HL-60 (cell line): Measurements from ENCODE around the gene DNTTIP2.

ENCODE experiments used
- POLR2AphosphoS5 ChIP-seq: IDR thresholded peaks from 2 replicates; pipeline ENCODE4 v1.6.1; 2012; ENCODE audit warnings: low read depth
- TF ChIP-seq, protein P1 (sequence below): IDR thresholded peaks from one replicate; pipeline ENCODE4 v1.5.1; 2011; ENCODE audit warnings: low read length, control low read depth, inconsistent platforms; ENCODE audit not compliant: insufficient read depth

DNA sequence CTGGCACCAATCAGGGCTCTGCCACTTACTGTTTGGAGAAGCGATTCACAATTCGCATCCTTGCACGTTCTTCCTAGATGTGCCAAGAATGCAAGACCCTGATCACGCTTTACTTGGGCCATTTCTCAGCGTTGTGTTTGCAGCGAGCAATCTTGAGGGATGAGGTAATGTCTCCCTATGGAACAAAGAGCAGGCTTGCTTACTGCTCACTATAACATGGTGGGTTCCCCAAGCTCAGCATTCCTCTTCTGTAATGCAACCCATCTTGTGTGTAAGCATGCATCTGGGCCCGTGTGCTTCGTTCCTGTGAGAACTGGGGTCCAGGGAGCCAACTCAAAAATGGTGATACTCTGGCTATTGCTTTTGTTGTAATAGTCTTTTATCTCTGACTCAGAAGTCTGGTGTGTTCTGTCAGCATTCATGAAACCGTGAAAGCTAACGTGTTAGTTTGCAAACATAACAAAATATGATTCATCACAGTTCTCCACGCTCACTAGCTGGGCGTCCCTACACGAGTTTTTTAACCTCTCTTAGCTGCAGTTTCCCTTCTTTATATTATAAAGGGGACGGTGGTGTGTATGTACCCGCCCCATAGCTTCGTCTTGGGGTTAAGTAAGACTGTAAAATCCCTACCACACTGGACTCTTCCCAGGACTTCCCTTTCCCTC lies 33.3 kb downstream of the DNTTIP2 start:
- TF ChIP-seq, protein P1, sequence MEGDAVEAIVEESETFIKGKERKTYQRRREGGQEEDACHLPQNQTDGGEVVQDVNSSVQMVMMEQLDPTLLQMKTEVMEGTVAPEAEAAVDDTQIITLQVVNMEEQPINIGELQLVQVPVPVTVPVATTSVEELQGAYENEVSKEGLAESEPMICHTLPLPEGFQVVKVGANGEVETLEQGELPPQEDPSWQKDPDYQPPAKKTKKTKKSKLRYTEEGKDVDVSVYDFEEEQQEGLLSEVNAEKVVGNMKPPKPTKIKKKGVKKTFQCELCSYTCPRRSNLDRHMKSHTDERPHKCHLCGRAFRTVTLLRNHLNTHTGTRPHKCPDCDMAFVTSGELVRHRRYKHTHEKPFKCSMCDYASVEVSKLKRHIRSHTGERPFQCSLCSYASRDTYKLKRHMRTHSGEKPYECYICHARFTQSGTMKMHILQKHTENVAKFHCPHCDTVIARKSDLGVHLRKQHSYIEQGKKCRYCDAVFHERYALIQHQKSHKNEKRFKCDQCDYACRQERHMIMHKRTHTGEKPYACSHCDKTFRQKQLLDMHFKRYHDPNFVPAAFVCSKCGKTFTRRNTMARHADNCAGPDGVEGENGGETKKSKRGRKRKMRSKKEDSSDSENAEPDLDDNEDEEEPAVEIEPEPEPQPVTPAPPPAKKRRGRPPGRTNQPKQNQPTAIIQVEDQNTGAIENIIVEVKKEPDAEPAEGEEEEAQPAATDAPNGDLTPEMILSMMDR: no peak
- no peak for TF ChIP-seq POLR2AphosphoS5
